ENCODE data around the gene GPC1.

The GPC1 gene

DNA sequence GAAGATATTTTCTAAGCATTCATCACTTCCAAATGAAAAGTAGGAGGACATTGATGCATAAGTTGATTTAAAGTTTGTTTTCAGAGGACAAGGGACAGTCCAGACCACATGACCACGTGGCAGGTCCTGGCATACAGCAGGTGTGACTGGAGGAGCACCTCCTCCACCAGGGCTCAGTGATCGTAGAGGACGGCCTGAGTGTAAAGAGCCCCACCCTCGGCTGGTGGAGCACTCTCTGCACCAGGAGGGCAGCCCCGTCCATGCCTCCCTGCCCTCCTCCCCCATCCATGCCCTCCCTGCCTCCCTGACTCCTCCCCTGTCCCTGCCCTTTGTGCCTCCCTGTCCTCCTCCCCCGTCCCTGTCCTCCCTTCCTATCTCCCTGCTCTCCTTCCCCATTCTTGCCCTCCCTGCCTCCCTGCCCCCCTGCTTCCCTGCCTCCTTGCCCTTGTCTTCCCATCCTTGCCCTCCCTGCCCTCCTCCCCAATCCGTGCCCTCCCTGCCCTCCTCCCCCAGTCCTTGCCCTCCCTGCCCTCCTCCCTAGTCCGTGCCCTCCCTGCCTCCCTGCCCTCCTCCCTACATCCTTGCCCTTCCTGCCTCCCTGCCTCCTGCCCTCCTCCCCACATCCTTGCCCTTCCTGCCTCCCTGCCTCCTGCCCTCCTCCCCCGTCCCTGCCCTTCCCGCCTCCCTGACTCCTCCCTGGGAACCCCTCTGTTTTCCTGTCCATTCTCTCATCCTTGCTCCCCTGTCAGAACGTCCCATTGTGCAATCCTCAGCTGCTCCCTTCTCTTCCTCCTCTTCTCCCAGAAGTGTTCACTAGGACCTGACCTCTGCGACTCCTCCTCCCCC lies 74.4 kb downstream of the GPC1 start:
- H3K4me3 ChIP-seq (ENCODE audit: low read depth, low read length), result no peak overlapping the region
- no peak for DNase-seq (ENCODE audit: low read depth)
- TF ChIP-seq, protein P1, sequence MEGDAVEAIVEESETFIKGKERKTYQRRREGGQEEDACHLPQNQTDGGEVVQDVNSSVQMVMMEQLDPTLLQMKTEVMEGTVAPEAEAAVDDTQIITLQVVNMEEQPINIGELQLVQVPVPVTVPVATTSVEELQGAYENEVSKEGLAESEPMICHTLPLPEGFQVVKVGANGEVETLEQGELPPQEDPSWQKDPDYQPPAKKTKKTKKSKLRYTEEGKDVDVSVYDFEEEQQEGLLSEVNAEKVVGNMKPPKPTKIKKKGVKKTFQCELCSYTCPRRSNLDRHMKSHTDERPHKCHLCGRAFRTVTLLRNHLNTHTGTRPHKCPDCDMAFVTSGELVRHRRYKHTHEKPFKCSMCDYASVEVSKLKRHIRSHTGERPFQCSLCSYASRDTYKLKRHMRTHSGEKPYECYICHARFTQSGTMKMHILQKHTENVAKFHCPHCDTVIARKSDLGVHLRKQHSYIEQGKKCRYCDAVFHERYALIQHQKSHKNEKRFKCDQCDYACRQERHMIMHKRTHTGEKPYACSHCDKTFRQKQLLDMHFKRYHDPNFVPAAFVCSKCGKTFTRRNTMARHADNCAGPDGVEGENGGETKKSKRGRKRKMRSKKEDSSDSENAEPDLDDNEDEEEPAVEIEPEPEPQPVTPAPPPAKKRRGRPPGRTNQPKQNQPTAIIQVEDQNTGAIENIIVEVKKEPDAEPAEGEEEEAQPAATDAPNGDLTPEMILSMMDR (IDR thresholded peaks at IDR 0.05; ENCODE audit: low read depth, low read length, missing control alignments), result no peak

DNA sequence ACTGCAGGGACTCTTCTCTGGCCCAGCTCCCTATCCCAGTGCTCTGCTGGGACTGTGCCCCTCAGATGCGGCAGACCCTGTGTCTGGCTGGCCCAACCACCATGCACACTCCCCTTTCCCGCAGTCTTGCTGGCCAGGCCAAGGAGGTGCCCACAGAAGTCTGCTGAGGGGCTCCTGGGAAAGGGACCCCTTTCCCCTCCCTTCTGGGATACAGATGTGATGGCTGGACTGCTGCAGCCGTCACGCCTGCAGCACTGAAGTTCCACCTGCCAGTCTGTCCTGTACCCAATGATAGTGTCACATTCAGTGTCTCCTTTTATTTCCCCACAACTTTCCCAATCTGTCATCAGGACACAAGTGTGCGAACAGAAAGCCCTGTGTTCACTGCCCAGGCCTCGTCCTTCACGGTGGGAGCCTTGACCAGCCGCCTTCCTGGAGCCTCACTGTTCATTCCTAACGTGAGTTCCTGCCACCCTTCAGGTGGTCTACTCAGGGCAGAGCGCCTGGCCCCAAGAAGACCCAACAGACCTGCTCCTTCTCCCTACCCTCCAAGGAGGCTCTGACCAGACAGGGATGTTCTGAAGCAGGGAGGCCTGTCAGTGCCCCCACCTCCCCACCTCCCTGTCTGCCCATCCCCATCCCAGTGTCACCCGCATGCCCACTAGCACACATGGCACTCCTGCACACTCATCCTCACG lies 75.2 kb downstream of the GPC1 start:
- H3K4me3 ChIP-seq (ENCODE audit: low read depth, low read length), result no peak overlapping the region
- DNase-seq (ENCODE audit: low read depth), result no peak
- TF ChIP-seq, protein P1 (IDR thresholded peaks at IDR 0.05; ENCODE audit: low read depth, low read length, missing control alignments), result no peak

DNA sequence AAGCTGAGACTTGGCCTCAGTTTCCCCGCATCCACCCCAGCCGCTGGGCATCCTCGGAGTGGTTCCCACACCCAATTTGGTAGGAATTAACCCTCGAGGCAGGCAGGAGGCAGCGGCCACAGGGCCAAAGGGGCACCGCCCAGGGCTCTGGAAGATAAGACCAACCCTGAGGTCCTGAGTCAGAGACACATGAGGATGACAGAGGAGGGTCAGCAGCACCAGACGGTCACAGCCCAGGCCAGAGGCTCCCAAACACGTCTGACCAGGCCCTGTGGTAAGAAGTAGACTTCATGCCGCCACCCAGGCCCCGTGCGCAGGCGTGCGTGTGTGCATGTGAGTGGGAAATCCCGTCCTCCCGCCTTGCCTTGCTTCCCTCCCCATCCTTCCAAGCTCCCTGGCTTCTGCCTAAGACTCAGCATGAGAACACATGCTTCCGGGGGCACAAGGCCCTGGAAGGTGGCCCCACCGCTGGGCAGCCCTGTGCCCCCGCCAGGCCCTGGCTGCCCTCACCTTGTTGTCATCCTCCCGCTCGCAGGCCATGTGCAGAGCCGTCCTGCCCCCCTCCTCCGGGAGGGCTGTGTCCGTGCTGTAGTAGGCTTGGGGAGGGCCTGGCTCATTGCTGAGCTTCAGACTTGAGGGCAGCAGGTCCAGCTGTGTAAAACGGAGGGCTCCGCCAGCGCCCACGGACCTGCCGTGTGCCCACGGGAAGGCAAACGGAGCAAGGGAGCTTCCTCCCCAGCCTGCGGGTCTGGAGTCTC lies 76.1 kb downstream of the GPC1 start:
- DNase-seq (ENCODE audit: low read depth), result no peak
- TF ChIP-seq, protein P1 (IDR thresholded peaks at IDR 0.05; ENCODE audit: low read depth, low read length, missing control alignments), result no peak
- H3K4me3 ChIP-seq (ENCODE audit: low read depth, low read length), result no peak overlapping the region

DNA sequence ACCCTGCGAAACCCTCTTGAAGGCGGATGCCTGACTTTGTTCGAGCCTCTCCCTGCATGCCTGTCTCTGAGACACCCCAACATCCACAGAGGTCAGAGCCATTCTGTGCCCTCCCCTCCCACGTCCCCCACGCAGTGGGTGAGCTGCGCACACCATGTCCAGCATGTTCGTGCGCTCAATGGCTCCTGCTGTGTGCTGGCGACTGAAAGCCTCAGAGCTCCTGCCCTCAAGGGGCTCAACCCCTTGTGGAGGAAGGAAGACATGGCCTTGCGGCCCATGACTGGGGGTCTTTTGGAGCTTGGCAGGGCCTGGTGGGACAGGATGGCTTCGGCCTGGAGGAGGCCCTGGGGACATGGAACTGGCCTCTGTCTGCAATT lies 76.6 kb downstream of the GPC1 start:
- no peak overlapping the region for H3K4me3 ChIP-seq (ENCODE audit: low read depth, low read length)
- TF ChIP-seq, protein P1 (IDR thresholded peaks at IDR 0.05; ENCODE audit: low read depth, low read length, missing control alignments), result no peak
- no peak for DNase-seq (ENCODE audit: low read depth)

DNA sequence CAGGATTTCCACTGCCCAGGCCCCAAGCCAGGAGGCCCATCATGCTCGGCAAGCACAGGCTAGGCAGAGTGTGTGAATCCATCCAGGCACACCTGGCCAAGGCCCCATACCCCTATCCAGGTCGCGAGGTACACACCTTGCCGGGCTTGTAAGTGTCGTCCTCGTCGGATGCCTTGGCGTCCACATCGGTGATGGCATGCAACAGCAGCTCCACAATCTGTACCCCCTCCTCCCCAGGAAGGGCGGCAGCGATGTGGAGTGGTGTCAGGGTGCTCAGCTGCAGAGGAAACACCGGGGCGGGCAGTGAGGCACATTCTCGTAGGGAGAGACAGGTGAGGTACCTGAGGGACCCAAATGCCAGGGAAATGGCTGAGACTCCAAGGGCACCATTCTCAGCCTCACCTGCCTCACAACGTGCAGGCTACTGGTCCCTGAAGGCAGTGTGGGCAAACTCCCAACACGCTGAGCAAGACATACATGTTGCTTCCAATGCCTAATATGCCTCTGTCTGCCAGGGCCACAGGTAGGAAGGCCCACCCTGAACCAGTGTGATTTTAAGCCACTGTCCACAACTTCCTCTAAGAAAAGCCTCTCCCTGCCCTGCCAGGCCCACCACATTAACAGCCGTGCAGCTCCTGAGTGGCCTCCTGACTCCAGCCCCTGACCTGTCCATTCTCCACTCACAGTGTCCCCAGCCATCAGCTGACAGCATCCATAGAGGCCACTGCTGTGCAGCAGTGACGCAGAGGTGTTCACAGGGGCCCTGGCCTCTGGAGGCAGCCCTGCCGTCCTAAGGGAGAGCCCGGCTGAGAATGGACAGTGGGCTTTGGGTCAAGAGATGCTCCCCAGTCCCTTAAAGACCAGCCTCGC lies 77.4 kb downstream of the GPC1 start:
- H3K4me3 ChIP-seq (ENCODE audit: low read depth, low read length), result no peak overlapping the region
- DNase-seq (ENCODE audit: low read depth), result no peak
- TF ChIP-seq, protein P1 (IDR thresholded peaks at IDR 0.05; ENCODE audit: low read depth, low read length, missing control alignments), result no peak

DNA sequence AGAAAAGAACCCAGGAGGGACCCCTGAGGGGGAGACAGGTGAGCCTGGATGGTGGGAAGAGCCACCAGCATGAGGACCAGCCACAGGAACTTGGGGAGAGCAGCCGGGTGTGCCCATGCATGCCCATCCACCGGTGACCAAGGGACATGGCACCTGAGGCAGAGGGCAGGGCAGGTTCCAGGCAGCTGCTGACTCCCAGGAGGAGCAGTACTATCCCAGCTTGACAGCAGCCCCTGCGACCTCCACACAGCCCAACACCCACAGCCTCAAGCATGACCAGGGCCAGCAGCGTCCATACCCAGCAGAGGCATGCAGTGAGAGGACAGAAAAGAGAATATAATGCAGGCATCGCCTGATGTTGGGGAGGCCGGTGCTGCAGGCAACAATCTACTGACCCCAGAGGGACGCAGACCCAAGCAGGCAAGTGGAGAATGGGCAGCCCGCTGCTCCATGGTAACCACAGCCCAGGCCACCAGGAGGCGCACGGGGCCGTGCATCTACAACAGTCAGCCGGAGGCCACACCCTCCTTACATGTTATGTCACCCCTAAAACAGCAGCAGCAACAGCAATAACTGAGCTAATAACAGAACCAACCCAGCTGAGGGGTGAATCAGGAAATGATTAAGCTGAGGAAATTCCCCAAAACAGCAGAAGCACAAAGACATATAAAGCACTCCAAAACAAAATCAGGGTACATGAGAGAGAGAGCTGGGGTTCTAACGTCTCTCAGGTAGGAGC lies 78.3 kb downstream of the GPC1 start:
- H3K4me3 ChIP-seq (ENCODE audit: low read depth, low read length), result no peak overlapping the region
- DNase-seq (ENCODE audit: low read depth), result peak; percentile 66
- TF ChIP-seq, protein P1 (IDR thresholded peaks at IDR 0.05; ENCODE audit: low read depth, low read length, missing control alignments), result peak; percentile 95

Measured in GM12864 (cell line).